Measurements from ENCODE around the gene PTPRT. TPM values are rescaled to one million over a fixed set of nuclear protein-coding genes. Genes with fewer than 3 reads are reported as not detected.

Gene PTPRT
- total and polyA plus RNA-seq, 2 of the 4 experiments (the other 2 are of a cell fraction) = not detected

DNA sequence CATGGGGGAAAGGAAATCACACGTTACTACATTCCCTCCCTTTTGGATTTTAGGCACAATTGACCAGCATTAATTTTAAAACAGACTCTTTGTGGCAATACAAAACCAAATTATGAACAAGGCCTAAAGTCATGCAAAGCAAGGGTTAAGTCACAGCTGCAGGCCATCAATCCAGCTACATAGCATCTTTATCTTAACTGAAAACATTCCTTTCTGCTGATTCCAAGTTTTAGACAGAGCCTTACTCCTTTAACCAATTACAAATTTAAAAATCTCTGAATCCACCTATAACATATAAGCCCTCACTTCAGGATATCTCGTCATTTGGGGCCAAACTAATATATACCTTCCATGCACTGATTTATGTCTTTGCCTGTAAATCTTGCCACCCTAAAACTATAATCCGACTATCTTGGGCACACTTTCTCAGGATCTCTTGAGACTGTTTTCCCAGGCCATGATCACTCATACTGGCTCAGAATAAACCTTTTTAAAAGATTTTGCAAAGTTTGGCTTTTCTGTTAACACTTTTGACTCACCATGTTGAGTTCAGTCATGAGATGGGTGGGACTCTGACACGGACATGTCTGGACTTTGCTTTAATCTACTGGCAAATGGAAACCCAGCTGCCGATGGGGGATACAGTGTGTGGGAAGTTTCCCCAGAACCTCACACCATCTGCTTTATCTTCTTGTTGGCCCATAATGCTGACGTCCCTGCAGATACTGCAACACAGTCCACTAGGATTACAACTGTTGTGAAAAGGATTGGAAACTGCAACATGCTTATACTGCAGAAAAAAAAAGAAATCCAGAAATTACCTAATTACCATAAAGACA lies 757.0 kb downstream of the PTPRT start:
- Histone ChIP-seq H3K9ac (ENCODE audit: low read depth, low read length) (no peak overlapping the region), H2AK5ac (ENCODE audit: low read depth, low read length) (no peak overlapping the region), H2AK9ac (replicated peaks; ENCODE audit: low read depth, low read length, poor library complexity) (no peak overlapping the region), H3K56ac (ENCODE audit: extremely low read depth, insufficient read depth, low read length) (no peak overlapping the region), H3K4me3 (ENCODE audit: insufficient read depth, low read depth, low read length) (no peak overlapping the region), H4K91ac (ENCODE audit: insufficient read depth, low read depth, low read length) (no peak overlapping the region), H3K9me1 (ENCODE audit: insufficient read depth, low read length) (no peaks in the 10 kb centered on the region), H2AFZ (replicated peaks; ENCODE audit: low read length, poor library complexity) (no peak overlapping the region), H3K4me2 (ENCODE audit: low read depth, low read length) (no peak overlapping the region), H3K23ac (ENCODE audit: low read depth, low read length) (no peak overlapping the region), H2BK5ac (ENCODE audit: low read depth, low read length, poor library complexity, severe bottlenecking) (no peak overlapping the region), H3K4ac (ENCODE audit: low read depth, low read length) (no peak overlapping the region), H2BK20ac (ENCODE audit: low read depth, low read length) (no peak overlapping the region), H3K27ac (ENCODE audit: insufficient read depth, low read length) (no peak overlapping the region), H2BK120ac (ENCODE audit: low read depth, low read length) (no peak overlapping the region), H4K8ac (ENCODE audit: low read depth in 2 of 2, low read length in 2 of 2) (no peak overlapping the region), H3K9me3 (ENCODE audit: control insufficient read depth, insufficient read depth, low read length) (peaks cover 20% of the 10 kb centered on the region), H3K27me3 (ENCODE audit: control insufficient read depth, insufficient read depth, low read length) (no peaks in the 10 kb centered on the region), H3K18ac (ENCODE audit: low read depth, low read length) (no peak overlapping the region), H3K36me3 (ENCODE audit: control insufficient read depth, insufficient read depth, low read length) (no peaks in the 10 kb centered on the region), H3K4me1 (ENCODE audit: control insufficient read depth, insufficient read depth, low read length) (no peaks in the 10 kb centered on the region), H3K79me1 (ENCODE audit: low read depth in 1 of 2, low read length in 2 of 2) (no peaks in the 10 kb centered on the region), H4K20me1 (ENCODE audit: insufficient read depth, low read length) (no peaks in the 10 kb centered on the region), H3K14ac (replicated peaks; ENCODE audit: low read depth, low read length) (no peak overlapping the region), H2BK15ac (ENCODE audit: low read depth, low read length) (no peak overlapping the region), H4K5ac (ENCODE audit: low read depth, low read length) (no peak overlapping the region)
- 0% methylated on average over 1 of the region's 6 CpGs; no CpG with 5 or more reads in 1 of the 2 experiments for WGBS, 2 experiments (ENCODE audit: extremely low coverage in 2 of 2, insufficient read length in 1 of 2)
- BruUV-seq (replicated peaks) = no TSS peak
- DNase-seq (no peak), ATAC-seq (ENCODE audit: low read depth) (no peak)
- ChIA-PET POLR2A (ENCODE audit: unreplicated experiment) (no interaction called here), CTCF (no interaction called here)
- dilution Hi-C loops (cut with HindIII; ENCODE audit: low sequenced_read_pairs, unreplicated experiment) = no loop called here
- no peak for TF ChIP-seq RAD21 (IDR thresholded peaks at IDR 0.05; ENCODE audit: low read length)
- TF ChIP-seq POLR2A (IDR thresholded peaks at IDR 0.05; ENCODE audit: low read depth, low read length) = no peak
- TF ChIP-seq, protein P1, sequence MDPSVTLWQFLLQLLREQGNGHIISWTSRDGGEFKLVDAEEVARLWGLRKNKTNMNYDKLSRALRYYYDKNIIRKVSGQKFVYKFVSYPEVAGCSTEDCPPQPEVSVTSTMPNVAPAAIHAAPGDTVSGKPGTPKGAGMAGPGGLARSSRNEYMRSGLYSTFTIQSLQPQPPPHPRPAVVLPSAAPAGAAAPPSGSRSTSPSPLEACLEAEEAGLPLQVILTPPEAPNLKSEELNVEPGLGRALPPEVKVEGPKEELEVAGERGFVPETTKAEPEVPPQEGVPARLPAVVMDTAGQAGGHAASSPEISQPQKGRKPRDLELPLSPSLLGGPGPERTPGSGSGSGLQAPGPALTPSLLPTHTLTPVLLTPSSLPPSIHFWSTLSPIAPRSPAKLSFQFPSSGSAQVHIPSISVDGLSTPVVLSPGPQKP (IDR thresholded peaks at IDR 0.05; ENCODE audit: borderline replicate concordance, low read depth, low read length) = no peak
- TF ChIP-seq FOS (IDR thresholded peaks at IDR 0.05; ENCODE audit: low read depth, low read length) = no peak
- no peak for TF ChIP-seq BHLHE40 (IDR thresholded peaks at IDR 0.05; ENCODE audit: low read depth, low read length)
- no peak for TF ChIP-seq USF2 (IDR thresholded peaks at IDR 0.05; ENCODE audit: low read depth, low read length)
- no peak for TF ChIP-seq MAZ (IDR thresholded peaks at IDR 0.05; ENCODE audit: borderline replicate concordance, low read depth, low read length)
- no peak for TF ChIP-seq RFX5 (IDR thresholded peaks at IDR 0.05; ENCODE audit: low read depth, low read length)
- TF ChIP-seq NFE2L2 (IDR thresholded peaks at IDR 0.05; ENCODE audit: low read depth, low read length) = no peak
- no peak for TF ChIP-seq CEBPB (IDR thresholded peaks at IDR 0.05; ENCODE audit: low read depth, low read length)
- TF ChIP-seq CHD1 (IDR thresholded peaks at IDR 0.05; ENCODE audit: low read depth, low read length) = no peak
- TF ChIP-seq MXI1 (IDR thresholded peaks at IDR 0.05; ENCODE audit: borderline replicate concordance, low read depth, low read length) = no peak
- no peak for TF ChIP-seq RCOR1 (IDR thresholded peaks at IDR 0.05; ENCODE audit: insufficient replicate concordance, low read length)
- TF ChIP-seq CTCF (conservative IDR thresholded peaks at IDR 0.05; ENCODE audit: low read depth, low read length) = no peak
- TF ChIP-seq SMC3 (IDR thresholded peaks at IDR 0.05; ENCODE audit: low read depth, low read length) = no peak
- no peak for TF ChIP-seq MAFK (IDR thresholded peaks at IDR 0.05; ENCODE audit: low read depth, low read length)
- intact Hi-C loops (cut with micrococcal nuclease) = no loop called here
- in situ Hi-C loops (cut with MboI; ENCODE audit: low sequenced_read_pairs) = no loop called here

Data from IMR-90 (cell line).